ENCODE data around the gene DNMT3L.
"Not testable (repeated sequence)": the region's sequence is repeated elsewhere in the genome, so short reads cannot be mapped to it uniquely, and the experiment has no call there.

Gene DNMT3L

GRCh38 chr21:44199448-44199847 is 62.2 kb downstream of the DNMT3L start:
- FAIRE-seq (no peak), DNase-seq (ENCODE audit: low spot score) (no peak)

- FAIRE-seq; DNase-seq (ENCODE audit: low spot score): not testable (repeated sequence)
These were observed 64.6 kb downstream of the DNMT3L start for GRCh38 chr21:44197156-44197516.

Data from urothelium cell line (cell line).